KMS-11 (cell line): ENCODE measurements around the gene IL1RN.

Source experiments
- H2AFZ ChIP-seq: fragments of 200-600 bp; sonication (generic); 2 replicates; pipeline ENCODE4 v1.6.1; 2016; ENCODE audit warnings: antibody characterized with exemption, mixed run types, low read depth
- H3K27ac ChIP-seq: fragments of 200-600 bp; sonication (generic); 2 replicates; pipeline ENCODE4 v1.6.1; 2016; ENCODE audit warnings: mild to moderate bottlenecking, mixed run types
- H3K27me3 ChIP-seq: fragments of 200-600 bp; sonication (generic); 2 replicates; pipeline ENCODE4 v1.6.1; 2017; ENCODE audit warnings: mild to moderate bottlenecking, low read depth, mixed run types, moderate library complexity; ENCODE audit not compliant: insufficient read depth
- H3K36me3 ChIP-seq: fragments of 200-600 bp; sonication (generic); 2 replicates; pipeline ENCODE4 v1.6.1; 2017; ENCODE audit warnings: mild to moderate bottlenecking, mixed run types; ENCODE audit not compliant: insufficient read depth
- H3K4me1 ChIP-seq: fragments of 200-600 bp; sonication (generic); 2 replicates; pipeline ENCODE4 v1.6.1; 2016; ENCODE audit warnings: mild to moderate bottlenecking, low read depth, mixed run types; ENCODE audit not compliant: poor library complexity, severe bottlenecking
- H3K4me2 ChIP-seq: fragments of 200-600 bp; sonication (generic); 2 replicates; pipeline ENCODE4 v1.7.0; 2016; ENCODE audit warnings: mild to moderate bottlenecking, mixed run types
- H3K4me3 ChIP-seq: fragments of 200-600 bp; sonication (generic); IDR thresholded peaks from 2 replicates; pipeline ENCODE4 v1.6.1; 2017; ENCODE audit warnings: low read depth, low read length, mixed read lengths; ENCODE audit not compliant: insufficient read depth
- H3K79me2 ChIP-seq: fragments of 200-600 bp; sonication (generic); 2 replicates; pipeline ENCODE4 v1.6.1; 2016; ENCODE audit warnings: low read depth, mixed run types; ENCODE audit not compliant: insufficient read depth
- H3K9ac ChIP-seq: fragments of 200-600 bp; sonication (generic); 2 replicates; pipeline ENCODE4 v1.6.1; 2016; ENCODE audit warnings: mild to moderate bottlenecking, mixed run types
- H4K20me1 ChIP-seq: fragments of 200-600 bp; sonication (generic); 2 replicates; pipeline ENCODE4 v1.6.1; 2016; ENCODE audit warnings: mild to moderate bottlenecking, mixed run types; ENCODE audit not compliant: insufficient read depth
- CTCF ChIP-seq: fragments of 200-600 bp; sonication (generic); conservative IDR thresholded peaks from 2 replicates; pipeline ENCODE4 v1.6.1; 2017; ENCODE audit warnings: low read depth, mild to moderate bottlenecking, antibody characterized with exemption, low read length, moderate library complexity, mixed read lengths

IL1RN gene

GRCh38 chr2:113136828-113137775, 9.7 kb downstream of the IL1RN start:
- Histone ChIP-seq H3K4me2 (no peak overlapping the region), H3K4me3 (no peak overlapping the region), H2AFZ (no peak overlapping the region), H3K36me3 (no peaks in the 10 kb centered on the region), H3K27me3 (no peaks in the 10 kb centered on the region), H3K9ac (no peak overlapping the region), H4K20me1 (no peaks in the 10 kb centered on the region), H3K79me2 (no peaks in the 10 kb centered on the region), H3K4me1 (peaks cover 4% of the 10 kb centered on the region), H3K27ac (no peak overlapping the region)
- peak; percentile 72 for TF ChIP-seq CTCF

GRCh38 chr2:113137827-113138226, 10.4 kb downstream of the IL1RN start:
- H3K36me3 ChIP-seq: no peaks in the 10 kb centered on the region
- H2AFZ ChIP-seq: peak overlapping the region; percentile 67; the same call in 1 of the 2 replicates
- no peak overlapping the region for H3K27ac ChIP-seq
- H3K27me3 ChIP-seq: no peaks in the 10 kb centered on the region
- no peak overlapping the region for H3K4me2 ChIP-seq
- H3K4me3 ChIP-seq: no peak overlapping the region
- H3K4me1 ChIP-seq: peaks cover 4% of the 10 kb centered on the region
- H4K20me1 ChIP-seq: no peaks in the 10 kb centered on the region
- no peak for TF ChIP-seq CTCF
- no peaks in the 10 kb centered on the region for H3K79me2 ChIP-seq
- H3K9ac ChIP-seq: no peak overlapping the region

- Histone ChIP-seq H3K79me2 (no peaks in the 10 kb centered on the region), H3K4me2 (peak overlapping the region; percentile 33; the same call in 1 of the 2 replicates), H3K36me3 (no peaks in the 10 kb centered on the region), H2AFZ (peak overlapping the region; percentile 67), H3K9ac (no peak overlapping the region), H3K4me1 (peaks cover 4% of the 10 kb centered on the region), H3K27me3 (no peaks in the 10 kb centered on the region), H3K4me3 (no peak overlapping the region), H3K27ac (no peak overlapping the region), H4K20me1 (no peaks in the 10 kb centered on the region)
- TF ChIP-seq CTCF: peak; percentile 63
Observed at GRCh38 chr2:113138428-113139322, 11.3 kb downstream of the IL1RN start.

GRCh38 chr2:113141451-113141850, 14.1 kb downstream of the IL1RN start:
- Histone ChIP-seq H3K79me2 (no peaks in the 10 kb centered on the region), H3K36me3 (no peaks in the 10 kb centered on the region), H3K27ac (no peak overlapping the region), H3K4me1 (peaks cover 4% of the 10 kb centered on the region), H2AFZ (no peak overlapping the region), H4K20me1 (no peaks in the 10 kb centered on the region), H3K9ac (no peak overlapping the region), H3K4me2 (no peak overlapping the region), H3K27me3 (no peaks in the 10 kb centered on the region), H3K4me3 (no peak overlapping the region)
- no peak for TF ChIP-seq CTCF
